Measurements from ENCODE around the gene TEX2.

Gene TEX2

DNA sequence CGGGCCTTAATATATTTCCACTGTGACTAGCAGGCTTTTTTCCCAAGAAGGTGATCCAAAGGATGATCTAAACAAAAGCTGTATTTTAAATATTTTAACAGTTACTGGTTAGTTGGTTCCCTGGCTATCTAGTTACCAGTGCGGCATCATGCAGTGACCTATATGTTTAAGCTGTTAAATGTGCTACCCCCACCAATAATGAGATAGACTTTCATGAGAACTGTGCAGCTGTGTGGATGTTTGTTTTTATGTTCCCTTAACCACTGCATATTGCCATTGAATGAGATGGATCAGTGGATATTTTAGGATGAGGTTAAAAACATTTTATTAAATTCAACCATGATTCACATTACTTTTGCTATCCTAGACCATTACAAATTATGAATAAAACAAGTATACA lies 150.1 kb downstream of the TEX2 start:
- no peaks in the 10 kb centered on the region for H3K36me3 ChIP-seq (ENCODE audit: control insufficient read depth, insufficient read depth, low read length)
- peaks cover 38% of the 10 kb centered on the region for H3K79me2 ChIP-seq
- TF ChIP-seq, protein P1, sequence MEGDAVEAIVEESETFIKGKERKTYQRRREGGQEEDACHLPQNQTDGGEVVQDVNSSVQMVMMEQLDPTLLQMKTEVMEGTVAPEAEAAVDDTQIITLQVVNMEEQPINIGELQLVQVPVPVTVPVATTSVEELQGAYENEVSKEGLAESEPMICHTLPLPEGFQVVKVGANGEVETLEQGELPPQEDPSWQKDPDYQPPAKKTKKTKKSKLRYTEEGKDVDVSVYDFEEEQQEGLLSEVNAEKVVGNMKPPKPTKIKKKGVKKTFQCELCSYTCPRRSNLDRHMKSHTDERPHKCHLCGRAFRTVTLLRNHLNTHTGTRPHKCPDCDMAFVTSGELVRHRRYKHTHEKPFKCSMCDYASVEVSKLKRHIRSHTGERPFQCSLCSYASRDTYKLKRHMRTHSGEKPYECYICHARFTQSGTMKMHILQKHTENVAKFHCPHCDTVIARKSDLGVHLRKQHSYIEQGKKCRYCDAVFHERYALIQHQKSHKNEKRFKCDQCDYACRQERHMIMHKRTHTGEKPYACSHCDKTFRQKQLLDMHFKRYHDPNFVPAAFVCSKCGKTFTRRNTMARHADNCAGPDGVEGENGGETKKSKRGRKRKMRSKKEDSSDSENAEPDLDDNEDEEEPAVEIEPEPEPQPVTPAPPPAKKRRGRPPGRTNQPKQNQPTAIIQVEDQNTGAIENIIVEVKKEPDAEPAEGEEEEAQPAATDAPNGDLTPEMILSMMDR (IDR thresholded peaks at IDR 0.05), result no peak
- no peak overlapping the region for H3K4me2 ChIP-seq (ENCODE audit: low read length)
- H3K9ac ChIP-seq, result no peak overlapping the region
- no peaks in the 10 kb centered on the region for H3K9me3 ChIP-seq (ENCODE audit: control insufficient read depth, low read length)
- no peaks in the 10 kb centered on the region for H3K27me3 ChIP-seq (ENCODE audit: control insufficient read depth, insufficient read depth, low read length)
- no peak overlapping the region for H3K4me3 ChIP-seq (ENCODE audit: low read depth, low read length)
- H3K27ac ChIP-seq, result no peak overlapping the region
- H3K4me1 ChIP-seq, result peaks cover 8% of the 10 kb centered on the region
- H2AFZ ChIP-seq, result no peak overlapping the region

DNA sequence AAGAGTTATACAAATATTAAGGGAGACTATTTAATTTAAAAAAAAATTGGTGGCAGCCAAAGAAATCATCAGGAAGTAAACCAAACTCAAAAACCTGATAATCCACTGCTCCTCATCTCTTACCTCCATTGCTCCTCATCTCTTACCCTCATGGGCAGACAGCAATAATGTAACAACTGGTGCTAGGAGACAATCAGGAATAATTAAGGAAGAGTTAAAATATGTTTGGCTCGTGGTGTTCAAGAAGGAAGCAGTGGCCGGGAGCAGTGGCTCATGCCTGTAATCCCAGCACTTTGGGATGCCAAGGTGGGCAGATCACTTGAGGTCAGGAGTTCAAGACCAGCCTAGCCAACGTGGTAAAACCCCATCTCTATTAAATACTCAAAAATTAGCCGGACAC lies 151.2 kb downstream of the TEX2 start:
- H3K36me3 ChIP-seq (ENCODE audit: control insufficient read depth, insufficient read depth, low read length), result no peaks in the 10 kb centered on the region
- no peak overlapping the region for H3K4me3 ChIP-seq (ENCODE audit: low read depth, low read length)
- peaks cover 37% of the 10 kb centered on the region for H3K79me2 ChIP-seq
- peaks cover 11% of the 10 kb centered on the region for H3K4me1 ChIP-seq
- H2AFZ ChIP-seq, result no peak overlapping the region
- TF ChIP-seq, protein P1 (IDR thresholded peaks at IDR 0.05), result no peak
- no peaks in the 10 kb centered on the region for H3K9me3 ChIP-seq (ENCODE audit: control insufficient read depth, low read length)
- H3K27ac ChIP-seq, result no peak overlapping the region
- H3K27me3 ChIP-seq (ENCODE audit: control insufficient read depth, insufficient read depth, low read length), result no peaks in the 10 kb centered on the region
- H3K4me2 ChIP-seq (ENCODE audit: low read length), result no peak overlapping the region
- no peak overlapping the region for H3K9ac ChIP-seq

DNA sequence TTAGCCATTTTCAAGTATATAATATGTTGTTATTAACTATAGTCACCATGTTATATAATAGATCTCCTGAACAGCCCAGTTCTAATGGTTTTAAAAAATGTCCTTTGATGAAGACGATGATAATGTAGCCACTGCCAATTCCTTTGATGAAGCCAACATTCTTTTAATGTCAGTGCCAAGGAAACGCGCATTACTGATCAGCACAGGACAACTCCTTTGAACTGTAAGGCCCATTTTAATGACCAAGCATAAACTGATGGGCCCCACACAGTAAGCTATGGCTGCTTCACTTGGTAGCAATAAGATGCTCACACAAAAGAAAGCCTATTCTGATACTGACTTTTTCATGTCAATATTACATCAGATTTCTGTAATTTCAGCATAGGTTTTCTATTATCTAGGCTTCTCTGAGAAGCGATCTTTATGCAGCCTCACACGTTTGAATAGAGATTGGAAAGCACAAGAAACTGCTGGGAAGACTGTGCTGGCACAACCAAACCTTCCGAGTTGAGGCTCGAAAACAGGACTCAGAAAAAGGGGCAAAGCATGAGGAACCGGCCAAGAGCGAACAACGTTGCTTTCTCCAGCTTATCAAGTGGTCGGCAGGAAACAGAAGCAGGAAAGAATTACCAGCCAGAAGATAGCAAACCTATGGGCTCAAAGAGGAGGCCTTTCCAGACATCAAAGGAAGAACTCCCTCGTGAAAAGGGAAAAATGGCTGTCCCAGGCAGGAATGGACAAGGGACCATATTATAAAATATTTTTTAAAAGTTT lies 152.5 kb downstream of the TEX2 start:
- TF ChIP-seq, protein P1 (IDR thresholded peaks at IDR 0.05), result no peak
- no peaks in the 10 kb centered on the region for H3K9me3 ChIP-seq (ENCODE audit: control insufficient read depth, low read length)
- no peak overlapping the region for H2AFZ ChIP-seq
- H3K36me3 ChIP-seq (ENCODE audit: control insufficient read depth, insufficient read depth, low read length), result no peaks in the 10 kb centered on the region
- no peak overlapping the region for H3K4me3 ChIP-seq (ENCODE audit: low read depth, low read length)
- no peaks in the 10 kb centered on the region for H3K27me3 ChIP-seq (ENCODE audit: control insufficient read depth, insufficient read depth, low read length)
- H3K9ac ChIP-seq, result no peak overlapping the region
- H3K4me2 ChIP-seq (ENCODE audit: low read length), result no peak overlapping the region
- H3K4me1 ChIP-seq, result peaks cover 9% of the 10 kb centered on the region
- H3K79me2 ChIP-seq, result peaks cover 34% of the 10 kb centered on the region
- no peak overlapping the region for H3K27ac ChIP-seq

DNA sequence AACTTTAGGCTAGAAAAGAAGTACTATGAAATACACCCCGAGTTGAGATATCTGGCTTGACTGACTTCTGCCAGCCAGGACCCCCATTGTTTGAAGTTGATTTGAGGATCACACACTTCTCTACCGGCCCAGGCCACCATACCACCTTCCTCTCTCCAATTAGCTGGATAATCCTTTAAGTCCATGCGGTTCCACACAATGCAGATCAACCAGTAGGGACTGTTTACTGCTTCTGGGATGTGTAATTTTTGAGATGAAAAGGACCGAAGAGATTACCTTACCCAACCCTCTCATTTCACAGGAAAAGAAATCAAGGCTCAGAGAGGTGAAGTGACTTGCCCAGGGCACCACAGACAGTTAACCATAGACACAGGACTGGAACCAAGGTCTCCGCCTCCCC lies 153.7 kb downstream of the TEX2 start:
- Histone ChIP-seq H3K4me3 (ENCODE audit: low read depth, low read length) (no peak overlapping the region), H2AFZ (no peak overlapping the region), H3K27ac (no peak overlapping the region), H3K4me1 (peaks cover 9% of the 10 kb centered on the region), H3K9ac (no peak overlapping the region), H3K9me3 (ENCODE audit: control insufficient read depth, low read length) (no peaks in the 10 kb centered on the region), H3K36me3 (ENCODE audit: control insufficient read depth, insufficient read depth, low read length) (no peaks in the 10 kb centered on the region), H3K79me2 (peaks cover 25% of the 10 kb centered on the region), H3K27me3 (ENCODE audit: control insufficient read depth, insufficient read depth, low read length) (no peaks in the 10 kb centered on the region), H3K4me2 (ENCODE audit: low read length) (no peak overlapping the region)
- TF ChIP-seq, protein P1 (IDR thresholded peaks at IDR 0.05), result no peak
